SK-N-SH (cell line): ENCODE results near the gene TIMM29. TPM values are rescaled to one million over a fixed set of nuclear protein-coding genes. Genes with fewer than 3 reads are reported as not detected.

Experiments
- CTCF ChIA-PET: fragments of 300-600, 350-600 bp; formaldehyde crosslinking; extraction: SDS; loops from one replicate; lab custom pipeline; 2021; lab: Yijun Ruan, JAX
- POLR2A ChIA-PET: fragments of 350-600 bp; sonication (Branson Sonifier 250); formaldehyde crosslinking; extraction: SDS; loops from one replicate; lab custom pipeline; 2020; ENCODE audit warnings: antibody characterized with exemption, inconsistent platforms; lab: Yijun Ruan, JAX
- DNase-seq: peaks from one replicate; pipeline ENCODE4 v3.0.0; 2012
- H2AFZ ChIP-seq: fragments of 200-600 bp; sonication (generic); 2 replicates; pipeline ENCODE4 v1.8.1; 2016; ENCODE audit warnings: antibody characterized with exemption, mild to moderate bottlenecking, low read depth
- H3F3A ChIP-seq: fragments of 200-600 bp; sonication (generic); replicated peaks from 2 replicates; pipeline ENCODE3; 2016; ENCODE audit warnings: antibody characterized with exemption, mild to moderate bottlenecking; ENCODE audit not compliant: insufficient read depth
- H3K27ac ChIP-seq, 2 experiments: fragments of 200-500 bp in 1 of 2; fragments of 200-600 bp in 1 of 2; sonication (Bioruptor generic) in 1 of 2; sonication (generic), shearing (Covaris generic) in 1 of 2; 2 replicates each; pipeline versions ENCODE4 v1.5.1 to v1.6.1; 2014 to 2016; ENCODE audit warnings: low read depth in 2 of 2, inconsistent platforms in 1 of 2, low read length in 1 of 2, mild to moderate bottlenecking in 1 of 2, mixed read lengths in 1 of 2
- H3K27me3 ChIP-seq: fragments of 200-600 bp; sonication (generic), shearing (Covaris generic); 2 replicates; pipeline ENCODE4 v1.6.1; 2016; ENCODE audit warnings: mixed run types; ENCODE audit not compliant: insufficient read depth
- H3K36me3 ChIP-seq, 2 experiments: fragments of 200-500 bp in 1 of 2; fragments of 200-600 bp in 1 of 2; sonication (Bioruptor generic) in 1 of 2; sonication (generic) in 1 of 2; replicated peaks in 1 of 2; 2 replicates each; pipeline versions ENCODE3 to v1.5.1; 2014 to 2016; ENCODE audit warnings: low read length in 1 of 2, mild to moderate bottlenecking in 1 of 2; ENCODE audit not compliant: insufficient read depth in 2 of 2, control insufficient read depth in 1 of 2
- H3K4me1 ChIP-seq, 2 experiments: fragments of 200-500 bp in 1 of 2; fragments of 200-600 bp in 1 of 2; sonication (Bioruptor generic) in 1 of 2; sonication (generic), shearing (Covaris generic) in 1 of 2; 2 replicates each; pipeline versions ENCODE4 v1.5.1 to v1.6.1; 2014 to 2016; ENCODE audit warnings: low read depth in 1 of 2, low read length in 1 of 2, mixed run types in 1 of 2; ENCODE audit not compliant: insufficient read depth in 2 of 2, control insufficient read depth in 1 of 2
- H3K4me2 ChIP-seq: fragments of 200-600 bp; sonication (generic), shearing (Covaris generic); 2 replicates; pipeline ENCODE4 v1.6.1; 2017; ENCODE audit warnings: mixed run types
- H3K4me3 ChIP-seq, 2 experiments: fragments of 200-500 bp in 1 of 2; fragments of 200-600 bp in 1 of 2; sonication (Bioruptor generic) in 1 of 2; sonication (generic), shearing (Covaris generic) in 1 of 2; 2 replicates each; pipeline versions ENCODE4 v1.5.1 to v1.8.1; 2014 to 2016; ENCODE audit warnings: low read depth in 2 of 2, inconsistent platforms in 1 of 2, low read length in 1 of 2, mild to moderate bottlenecking in 1 of 2, mixed read lengths in 1 of 2, moderate library complexity in 1 of 2
- H3K79me2 ChIP-seq: fragments of 200-600 bp; sonication (generic); 2 replicates; pipeline ENCODE4 v1.8.1; 2017; ENCODE audit warnings: mild to moderate bottlenecking; ENCODE audit not compliant: insufficient read depth
- H3K9ac ChIP-seq: fragments of 200-600 bp; sonication (generic); 2 replicates; pipeline ENCODE4 v1.6.1; 2017; ENCODE audit warnings: mixed run types
- H3K9me2 ChIP-seq: fragments of 200-600 bp; sonication (generic); 2 replicates; pipeline ENCODE4 v1.6.1; 2017; ENCODE audit warnings: mixed run types
- H3K9me3 ChIP-seq: fragments of 200-600 bp; sonication (generic); 2 replicates; pipeline ENCODE4 v1.6.1; 2017; ENCODE audit warnings: mixed run types, mild to moderate bottlenecking, moderate library complexity
- H4K20me1 ChIP-seq: fragments of 200-600 bp; sonication (generic); 2 replicates; pipeline ENCODE4 v1.6.1; 2017; ENCODE audit warnings: mild to moderate bottlenecking, mixed run types; ENCODE audit not compliant: insufficient read depth
- ELF1 ChIP-seq: IDR thresholded peaks from 2 replicates; pipeline ENCODE4 v1.4.0; 2012
- EZH2phosphoT487 ChIP-seq: fragments of 200-600 bp; sonication (generic); IDR thresholded peaks from 2 replicates; pipeline ENCODE4 v1.6.1; 2017; ENCODE audit warnings: low read depth, mixed run types, mild to moderate bottlenecking, antibody characterized with exemption, moderate library complexity, borderline replicate concordance
- FOSL2 ChIP-seq: IDR thresholded peaks from 2 replicates; pipeline ENCODE4 v1.4.0; 2012; ENCODE audit warnings: low read depth, mild to moderate bottlenecking, moderate library complexity, borderline replicate concordance
- FOXM1 ChIP-seq: IDR thresholded peaks from 2 replicates; pipeline ENCODE4 v1.4.0; 2012; ENCODE audit warnings: low read depth, mild to moderate bottlenecking
- GATA2 ChIP-seq: sonication (generic); formaldehyde crosslinking; IDR thresholded peaks from 2 replicates; pipeline ENCODE4 v1.5.0; 2020; ENCODE audit warnings: mild to moderate bottlenecking, missing genetic modification reagents
- MEF2A ChIP-seq: IDR thresholded peaks from 2 replicates; pipeline ENCODE4 v1.4.0; 2012; ENCODE audit warnings: low read depth, borderline replicate concordance
- MXI1 ChIP-seq: IDR thresholded peaks from 2 replicates; pipeline ENCODE4 v1.6.1; 2012; ENCODE audit warnings: mild to moderate bottlenecking, low read depth, low read length, improper control_type of control experiment
- NRF1 ChIP-seq: IDR thresholded peaks from 2 replicates; pipeline ENCODE4 v1.6.1; 2012; ENCODE audit warnings: low read depth, mild to moderate bottlenecking, low read length
- POLR2AphosphoS5 ChIP-seq: IDR thresholded peaks from 2 replicates; pipeline ENCODE4 v1.6.1; 2012; ENCODE audit warnings: low read depth, low read length
- RCOR1 ChIP-seq: fragments of 150-350 bp; IDR thresholded peaks from 2 replicates; pipeline ENCODE4 v1.6.1; 2017; ENCODE audit warnings: antibody characterized with exemption, low read length
- SMC3 ChIP-seq: IDR thresholded peaks from 2 replicates; pipeline ENCODE4 v1.6.1; 2012; ENCODE audit warnings: low read depth, low read length, improper control_type of control experiment
- TAF1 ChIP-seq: IDR thresholded peaks from 2 replicates; pipeline ENCODE4 v1.6.1; 2012; ENCODE audit warnings: low read depth, mild to moderate bottlenecking, low read length, moderate library complexity, borderline replicate concordance
- YY1 ChIP-seq: IDR thresholded peaks from 2 replicates; pipeline ENCODE4 v1.4.0; 2012; ENCODE audit warnings: low read depth, mild to moderate bottlenecking
- WGBS: methylation state at CpG from one replicate; pipeline ENCODE4 v1.1.6; 2017; ENCODE audit warnings: low lambda C conversion rate; 5-methylcytosine and 5-hydroxymethylcytosine counted together
- polyA plus RNA-seq, 3 experiments: library from polyadenylated mRNA; depleted of rRNA; stranded (reverse); fragments of >200 nt; gene quantifications; 2 replicates each; pipeline ENCODE4 v1.2.3, GENCODE V29; 2012
- TF ChIP-seq, protein P1 (sequence below): IDR thresholded peaks from 2 replicates; pipeline ENCODE4 v1.6.1; 2012; ENCODE audit warnings: mild to moderate bottlenecking, low read depth, low read length, moderate library complexity
- TF ChIP-seq, protein P2 (sequence below): IDR thresholded peaks from 2 replicates; pipeline ENCODE4; 2012
- TF ChIP-seq, protein P3 (sequence below): IDR thresholded peaks from 2 replicates; pipeline ENCODE4 v1.4.0; 2012; ENCODE audit warnings: low read depth, borderline replicate concordance
- TF ChIP-seq, protein P4 (sequence below): fragments of 200-600 bp; sonication (generic); IDR thresholded peaks from 2 replicates; pipeline ENCODE4 v1.6.1; 2017; ENCODE audit warnings: antibody characterized with exemption, mild to moderate bottlenecking, moderate library complexity

TIMM29 gene
- polyA plus RNA-seq, 1 of the 3 experiments (the other 2 are of a cell fraction), result 12.5 TPM

DNA sequence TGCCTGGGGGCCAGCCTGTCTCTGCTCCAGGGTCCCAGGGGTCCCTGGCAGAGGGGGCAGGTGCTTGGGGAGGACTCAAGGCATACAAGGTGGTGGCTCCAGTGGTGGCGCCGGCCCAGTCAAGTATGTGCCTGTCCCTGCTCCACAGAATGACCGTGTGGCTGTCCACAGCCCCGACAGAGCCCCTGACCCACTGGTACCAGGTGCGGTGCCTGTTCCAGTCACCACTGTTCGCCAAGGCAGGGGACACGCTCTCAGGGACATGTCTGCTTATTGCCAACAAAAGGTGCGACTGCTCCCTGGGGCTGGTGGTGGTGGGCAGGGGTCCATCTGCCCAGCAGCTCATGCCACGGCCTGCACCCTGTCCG, 8.3 kb upstream of the TIMM29 start:
- H3K9me2 ChIP-seq, result no peaks in the 10 kb centered on the region
- ChIA-PET POLR2A (no interaction called here), CTCF (interaction anchor here (1.1 kb wide), 1 partner anchor 24 kb away, joined by 3 read pairs; no protein-coding TSS in a partner anchor)
- H3K4me2 ChIP-seq, result no peak overlapping the region
- TF ChIP-seq ELF1, result no peak
- TF ChIP-seq SMC3, result no peak
- no peak for TF ChIP-seq TAF1
- no peak for TF ChIP-seq RCOR1
- H2AFZ ChIP-seq, result no peak overlapping the region
- no peaks in the 10 kb centered on the region for H3K9me3 ChIP-seq
- no peak for DNase-seq
- H4K20me1 ChIP-seq, result peaks cover 3% of the 10 kb centered on the region; the same call in 1 of the 2 replicates
- peaks cover 3 to 10% of the 10 kb centered on the region in 2 experiments; a peak in 3 of 4 replicates for H3K4me1 ChIP-seq
- 90% methylated on average over 2 of the region's 10 CpGs for WGBS
- H3K9ac ChIP-seq, result no peak overlapping the region
- no peak overlapping the region for H3K27ac ChIP-seq
- no peak overlapping the region for H3K4me3 ChIP-seq
- H3K27me3 ChIP-seq, result no peaks in the 10 kb centered on the region
- no peaks in the 10 kb centered on the region for H3K79me2 ChIP-seq
- peaks cover 19% of the 10 kb centered on the region for H3F3A ChIP-seq
- peaks cover 10 to 46% of the 10 kb centered on the region in 2 experiments for H3K36me3 ChIP-seq

DNA sequence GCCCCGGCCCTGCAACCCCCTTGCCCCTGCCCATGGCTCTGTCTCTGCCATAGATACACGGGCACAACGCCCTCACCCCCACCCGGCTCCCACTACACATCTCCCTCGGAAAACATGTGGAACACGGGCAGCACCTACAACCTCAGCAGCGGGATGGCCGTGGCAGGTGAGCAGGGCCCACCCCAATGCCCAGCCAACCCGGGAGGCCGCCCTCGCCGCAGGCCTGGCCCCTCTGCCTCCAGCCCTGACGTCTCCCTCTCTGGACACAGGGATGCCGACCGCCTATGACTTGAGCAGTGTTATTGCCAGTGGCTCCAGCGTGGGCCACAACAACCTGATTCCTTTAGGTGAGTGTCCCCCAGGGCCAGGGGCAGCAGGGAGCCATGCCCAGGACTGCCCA, 7.8 kb upstream of the TIMM29 start:
- POLR2A ChIA-PET, result no interaction called here
- WGBS, result no CpG with 5 or more reads among the region's 16 CpGs
- H4K20me1 ChIP-seq, result no peaks in the 10 kb centered on the region
- peaks cover 10 to 49% of the 10 kb centered on the region in 2 experiments for H3K36me3 ChIP-seq
- CTCF ChIA-PET, result no interaction called here
- TF ChIP-seq, protein P1, sequence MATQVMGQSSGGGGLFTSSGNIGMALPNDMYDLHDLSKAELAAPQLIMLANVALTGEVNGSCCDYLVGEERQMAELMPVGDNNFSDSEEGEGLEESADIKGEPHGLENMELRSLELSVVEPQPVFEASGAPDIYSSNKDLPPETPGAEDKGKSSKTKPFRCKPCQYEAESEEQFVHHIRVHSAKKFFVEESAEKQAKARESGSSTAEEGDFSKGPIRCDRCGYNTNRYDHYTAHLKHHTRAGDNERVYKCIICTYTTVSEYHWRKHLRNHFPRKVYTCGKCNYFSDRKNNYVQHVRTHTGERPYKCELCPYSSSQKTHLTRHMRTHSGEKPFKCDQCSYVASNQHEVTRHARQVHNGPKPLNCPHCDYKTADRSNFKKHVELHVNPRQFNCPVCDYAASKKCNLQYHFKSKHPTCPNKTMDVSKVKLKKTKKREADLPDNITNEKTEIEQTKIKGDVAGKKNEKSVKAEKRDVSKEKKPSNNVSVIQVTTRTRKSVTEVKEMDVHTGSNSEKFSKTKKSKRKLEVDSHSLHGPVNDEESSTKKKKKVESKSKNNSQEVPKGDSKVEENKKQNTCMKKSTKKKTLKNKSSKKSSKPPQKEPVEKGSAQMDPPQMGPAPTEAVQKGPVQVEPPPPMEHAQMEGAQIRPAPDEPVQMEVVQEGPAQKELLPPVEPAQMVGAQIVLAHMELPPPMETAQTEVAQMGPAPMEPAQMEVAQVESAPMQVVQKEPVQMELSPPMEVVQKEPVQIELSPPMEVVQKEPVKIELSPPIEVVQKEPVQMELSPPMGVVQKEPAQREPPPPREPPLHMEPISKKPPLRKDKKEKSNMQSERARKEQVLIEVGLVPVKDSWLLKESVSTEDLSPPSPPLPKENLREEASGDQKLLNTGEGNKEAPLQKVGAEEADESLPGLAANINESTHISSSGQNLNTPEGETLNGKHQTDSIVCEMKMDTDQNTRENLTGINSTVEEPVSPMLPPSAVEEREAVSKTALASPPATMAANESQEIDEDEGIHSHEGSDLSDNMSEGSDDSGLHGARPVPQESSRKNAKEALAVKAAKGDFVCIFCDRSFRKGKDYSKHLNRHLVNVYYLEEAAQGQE, result no peak
- no peak for TF ChIP-seq MEF2A
- no peak for TF ChIP-seq YY1
- no peak for TF ChIP-seq FOXM1
- TF ChIP-seq, protein P2, sequence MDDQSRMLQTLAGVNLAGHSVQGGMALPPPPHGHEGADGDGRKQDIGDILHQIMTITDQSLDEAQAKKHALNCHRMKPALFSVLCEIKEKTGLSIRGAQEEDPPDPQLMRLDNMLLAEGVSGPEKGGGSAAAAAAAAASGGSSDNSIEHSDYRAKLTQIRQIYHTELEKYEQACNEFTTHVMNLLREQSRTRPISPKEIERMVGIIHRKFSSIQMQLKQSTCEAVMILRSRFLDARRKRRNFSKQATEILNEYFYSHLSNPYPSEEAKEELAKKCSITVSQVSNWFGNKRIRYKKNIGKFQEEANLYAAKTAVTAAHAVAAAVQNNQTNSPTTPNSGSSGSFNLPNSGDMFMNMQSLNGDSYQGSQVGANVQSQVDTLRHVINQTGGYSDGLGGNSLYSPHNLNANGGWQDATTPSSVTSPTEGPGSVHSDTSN, result no peak
- no peak for TF ChIP-seq MXI1
- no peak for TF ChIP-seq POLR2AphosphoS5
- TF ChIP-seq EZH2phosphoT487, result no peak
- TF ChIP-seq, protein P3, sequence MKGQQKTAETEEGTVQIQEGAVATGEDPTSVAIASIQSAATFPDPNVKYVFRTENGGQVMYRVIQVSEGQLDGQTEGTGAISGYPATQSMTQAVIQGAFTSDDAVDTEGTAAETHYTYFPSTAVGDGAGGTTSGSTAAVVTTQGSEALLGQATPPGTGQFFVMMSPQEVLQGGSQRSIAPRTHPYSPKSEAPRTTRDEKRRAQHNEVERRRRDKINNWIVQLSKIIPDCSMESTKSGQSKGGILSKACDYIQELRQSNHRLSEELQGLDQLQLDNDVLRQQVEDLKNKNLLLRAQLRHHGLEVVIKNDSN, result no peak
- TF ChIP-seq NRF1, result no peak
- no peak for TF ChIP-seq ELF1
- TF ChIP-seq, protein P4, sequence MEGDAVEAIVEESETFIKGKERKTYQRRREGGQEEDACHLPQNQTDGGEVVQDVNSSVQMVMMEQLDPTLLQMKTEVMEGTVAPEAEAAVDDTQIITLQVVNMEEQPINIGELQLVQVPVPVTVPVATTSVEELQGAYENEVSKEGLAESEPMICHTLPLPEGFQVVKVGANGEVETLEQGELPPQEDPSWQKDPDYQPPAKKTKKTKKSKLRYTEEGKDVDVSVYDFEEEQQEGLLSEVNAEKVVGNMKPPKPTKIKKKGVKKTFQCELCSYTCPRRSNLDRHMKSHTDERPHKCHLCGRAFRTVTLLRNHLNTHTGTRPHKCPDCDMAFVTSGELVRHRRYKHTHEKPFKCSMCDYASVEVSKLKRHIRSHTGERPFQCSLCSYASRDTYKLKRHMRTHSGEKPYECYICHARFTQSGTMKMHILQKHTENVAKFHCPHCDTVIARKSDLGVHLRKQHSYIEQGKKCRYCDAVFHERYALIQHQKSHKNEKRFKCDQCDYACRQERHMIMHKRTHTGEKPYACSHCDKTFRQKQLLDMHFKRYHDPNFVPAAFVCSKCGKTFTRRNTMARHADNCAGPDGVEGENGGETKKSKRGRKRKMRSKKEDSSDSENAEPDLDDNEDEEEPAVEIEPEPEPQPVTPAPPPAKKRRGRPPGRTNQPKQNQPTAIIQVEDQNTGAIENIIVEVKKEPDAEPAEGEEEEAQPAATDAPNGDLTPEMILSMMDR, result no peak
- TF ChIP-seq FOSL2, result no peak
- TF ChIP-seq GATA2 (CRISPR knock-in tag), result no peak
- no peak overlapping the region for H3K27ac ChIP-seq
- H2AFZ ChIP-seq, result no peak overlapping the region
- no peak overlapping the region for H3K9ac ChIP-seq
- H3F3A ChIP-seq, result peaks cover 19% of the 10 kb centered on the region
- H3K4me2 ChIP-seq, result no peak overlapping the region
- no peak overlapping the region for H3K4me3 ChIP-seq
- no peaks in the 10 kb centered on the region for H3K79me2 ChIP-seq
- H3K9me2 ChIP-seq, result no peaks in the 10 kb centered on the region
- H3K27me3 ChIP-seq, result no peaks in the 10 kb centered on the region
- peaks cover 0 to 4% of the 10 kb centered on the region in 2 experiments; a peak in 1 of 4 replicates for H3K4me1 ChIP-seq
- no peak for DNase-seq
- H3K9me3 ChIP-seq, result no peaks in the 10 kb centered on the region
